Measurements from ENCODE around the gene UBXN10. TPM values are rescaled to one million over a fixed set of nuclear protein-coding genes. Genes with fewer than 3 reads are reported as not detected.

UBXN10 gene
- total RNA-seq, 1 donor from 2014 or later = 0.87 TPM

- no peaks in the 10 kb centered on the region for H3K36me3 ChIP-seq
- ATAC-seq (peak; percentile 92), DNase-seq (peak; percentile 88)
- no peak overlapping the region for H3K4me3 ChIP-seq
- no peaks in the 10 kb centered on the region for H3K27me3 ChIP-seq
- peaks cover 7% of the 10 kb centered on the region for H3K4me1 ChIP-seq
- intact Hi-C loops (cut with DNase I) = no loop called here
- TF ChIP-seq, protein P1, sequence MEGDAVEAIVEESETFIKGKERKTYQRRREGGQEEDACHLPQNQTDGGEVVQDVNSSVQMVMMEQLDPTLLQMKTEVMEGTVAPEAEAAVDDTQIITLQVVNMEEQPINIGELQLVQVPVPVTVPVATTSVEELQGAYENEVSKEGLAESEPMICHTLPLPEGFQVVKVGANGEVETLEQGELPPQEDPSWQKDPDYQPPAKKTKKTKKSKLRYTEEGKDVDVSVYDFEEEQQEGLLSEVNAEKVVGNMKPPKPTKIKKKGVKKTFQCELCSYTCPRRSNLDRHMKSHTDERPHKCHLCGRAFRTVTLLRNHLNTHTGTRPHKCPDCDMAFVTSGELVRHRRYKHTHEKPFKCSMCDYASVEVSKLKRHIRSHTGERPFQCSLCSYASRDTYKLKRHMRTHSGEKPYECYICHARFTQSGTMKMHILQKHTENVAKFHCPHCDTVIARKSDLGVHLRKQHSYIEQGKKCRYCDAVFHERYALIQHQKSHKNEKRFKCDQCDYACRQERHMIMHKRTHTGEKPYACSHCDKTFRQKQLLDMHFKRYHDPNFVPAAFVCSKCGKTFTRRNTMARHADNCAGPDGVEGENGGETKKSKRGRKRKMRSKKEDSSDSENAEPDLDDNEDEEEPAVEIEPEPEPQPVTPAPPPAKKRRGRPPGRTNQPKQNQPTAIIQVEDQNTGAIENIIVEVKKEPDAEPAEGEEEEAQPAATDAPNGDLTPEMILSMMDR (IDR thresholded peaks at IDR 0.05) = peak; percentile 81
- no peak overlapping the region for H3K27ac ChIP-seq
- H3K9me3 ChIP-seq = no peaks in the 10 kb centered on the region
These were observed 9.0 kb downstream of the UBXN10 start for GRCh38 chr1:20194757-20195461.

DNA sequence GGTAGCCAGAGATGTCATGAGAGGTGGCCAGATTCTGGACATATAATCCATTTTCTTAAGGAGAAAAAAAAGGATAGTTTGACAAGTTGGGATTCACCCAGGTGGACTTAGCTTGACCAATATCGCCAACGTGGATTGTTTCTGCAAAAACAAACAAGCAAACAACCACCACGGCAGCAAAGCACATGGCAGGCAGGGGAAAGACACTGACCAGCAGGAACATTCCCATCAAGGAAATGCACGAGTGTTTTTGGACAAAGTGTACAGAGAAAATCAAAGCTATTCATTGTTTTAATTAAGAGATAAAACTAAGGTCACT is 9.5 kb downstream of the UBXN10 start:
- Histone ChIP-seq H3K9me3 (no peaks in the 10 kb centered on the region), H3K36me3 (no peaks in the 10 kb centered on the region), H3K4me3 (no peak overlapping the region), H3K4me1 (peaks cover 7% of the 10 kb centered on the region), H3K27me3 (no peaks in the 10 kb centered on the region), H3K27ac (no peak overlapping the region)
- DNase-seq = no peak
- intact Hi-C loops (cut with DNase I) = no loop called here
- no peak for ATAC-seq
- TF ChIP-seq, protein P1 (IDR thresholded peaks at IDR 0.05) = peak; percentile 2

GRCh38 chr1:20197329-20197791 is 11.5 kb downstream of the UBXN10 start:
- Histone ChIP-seq H3K27ac (no peak overlapping the region), H3K36me3 (no peaks in the 10 kb centered on the region), H3K9me3 (no peaks in the 10 kb centered on the region), H3K4me3 (no peak overlapping the region), H3K4me1 (peaks cover 7% of the 10 kb centered on the region), H3K27me3 (no peaks in the 10 kb centered on the region)
- TF ChIP-seq, protein P1 (IDR thresholded peaks at IDR 0.05) = no peak
- DNase-seq (peak; percentile 45), ATAC-seq (no peak)
- intact Hi-C loops (cut with DNase I) = no loop called here

DNA sequence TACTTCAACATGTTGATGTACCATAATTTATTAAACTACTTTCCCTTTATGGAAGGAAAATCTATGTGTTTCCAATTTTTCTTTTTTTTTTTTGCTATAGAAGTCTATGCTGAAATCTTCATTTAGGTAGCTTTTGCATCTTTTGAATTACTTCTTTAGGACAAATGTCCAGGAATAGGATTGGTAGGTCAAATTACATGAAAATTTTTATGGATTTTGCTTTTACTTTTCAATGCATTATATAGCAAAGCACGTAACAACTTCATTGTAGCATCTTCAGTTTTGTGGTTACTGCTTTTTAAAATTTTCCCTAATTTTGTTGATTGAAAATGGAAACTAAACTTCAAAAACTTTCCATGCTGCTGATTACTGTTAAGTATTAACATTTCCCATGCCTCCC is 12.4 kb downstream of the UBXN10 start:
- H3K9me3 ChIP-seq = no peaks in the 10 kb centered on the region
- TF ChIP-seq, protein P1 (IDR thresholded peaks at IDR 0.05) = no peak
- H3K27me3 ChIP-seq = no peaks in the 10 kb centered on the region
- ATAC-seq (no peak), DNase-seq (no peak)
- intact Hi-C loops (cut with DNase I) = no loop called here
- no peak overlapping the region for H3K4me3 ChIP-seq
- H3K4me1 ChIP-seq = peaks cover 3% of the 10 kb centered on the region
- no peaks in the 10 kb centered on the region for H3K36me3 ChIP-seq
- no peak overlapping the region for H3K27ac ChIP-seq

GRCh38 chr1:20198918-20199317 is 13.0 kb downstream of the UBXN10 start:
- H3K36me3 ChIP-seq = no peaks in the 10 kb centered on the region

More at GRCh38 chr1:20198918-20199317, 13.0 kb downstream of the UBXN10 start:
- no peaks in the 10 kb centered on the region for H3K9me3 ChIP-seq
- H3K4me3 ChIP-seq = no peak overlapping the region
- intact Hi-C loops (cut with DNase I) = no loop called here
- no peak for DNase-seq
- H3K27me3 ChIP-seq = no peaks in the 10 kb centered on the region
- H3K4me1 ChIP-seq = peaks cover 3% of the 10 kb centered on the region
- H3K27ac ChIP-seq = no peak overlapping the region
- TF ChIP-seq, protein P1 (IDR thresholded peaks at IDR 0.05) = no peak
- no peak for ATAC-seq

All from upper lobe of right lung (tissue), 1 donor.